Fibroblast of skin of right biceps (primary cell): ENCODE data around the gene MACROD2.
A peak's percentile ranks its signal among the peaks of the same experiment; 100 is the strongest.
"Not testable (repeated sequence)": the region's sequence is repeated elsewhere in the genome, so short reads cannot be mapped to it uniquely, and the experiment has no call there.

Source experiments
- DNase-seq: peaks from one replicate; pipeline ENCODE4 v3.0.0-alpha.2; 2013

Gene MACROD2

GRCh38 chr20:15154070-15154469 lies 1158.8 kb downstream of the MACROD2 start:
- DNase-seq, result no peak

GRCh38 chr20:15155848-15156401 lies 1160.6 kb downstream of the MACROD2 start:
- no peak for DNase-seq

DNA sequence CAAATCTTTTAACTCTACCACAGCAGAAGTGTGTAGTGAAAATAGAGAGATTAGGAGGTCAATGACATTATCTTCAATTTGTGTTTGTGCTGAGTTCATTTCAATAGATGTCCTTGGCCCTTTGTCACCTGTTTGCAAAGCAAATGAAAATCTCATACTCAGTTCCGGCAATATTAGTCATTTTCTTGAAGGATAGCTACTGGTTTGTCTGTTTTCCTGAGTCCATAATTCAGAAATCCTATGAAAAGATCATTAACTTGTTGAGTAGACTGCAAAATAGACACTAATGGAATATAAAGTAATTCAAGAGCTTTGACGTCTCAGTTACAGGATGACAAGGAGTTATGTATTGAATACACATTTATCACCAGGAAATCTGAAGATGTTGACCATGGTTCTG lies 1163.2 kb downstream of the MACROD2 start:
- DNase-seq, result no peak

DNA sequence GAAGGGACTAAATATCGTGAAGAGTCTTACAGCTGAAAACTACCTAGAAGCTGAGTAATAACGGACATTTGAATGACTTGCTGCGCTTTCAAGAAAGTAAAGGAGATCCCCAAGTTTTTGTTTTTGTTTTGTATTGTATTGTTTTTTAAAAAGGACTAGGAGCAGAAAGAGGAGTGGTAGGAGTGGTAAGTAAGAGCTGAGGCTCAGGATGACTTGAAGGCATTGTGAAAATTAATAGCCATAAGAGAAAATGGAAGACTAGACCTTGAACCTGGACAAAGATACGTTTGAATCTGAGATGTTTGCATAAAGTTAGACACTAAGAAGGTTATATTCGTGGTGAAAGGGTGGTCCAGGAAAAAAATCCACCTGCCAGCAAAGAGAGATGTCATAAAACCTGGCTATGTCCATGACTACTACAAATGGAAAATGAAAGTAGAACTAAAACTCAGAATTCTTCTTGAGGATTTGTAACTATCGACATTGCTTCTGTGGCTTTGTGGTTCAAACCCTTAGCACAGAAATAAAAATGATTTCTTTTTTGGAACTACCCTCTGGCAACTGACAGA lies 1166.8 kb downstream of the MACROD2 start:
- no peak for DNase-seq

DNA sequence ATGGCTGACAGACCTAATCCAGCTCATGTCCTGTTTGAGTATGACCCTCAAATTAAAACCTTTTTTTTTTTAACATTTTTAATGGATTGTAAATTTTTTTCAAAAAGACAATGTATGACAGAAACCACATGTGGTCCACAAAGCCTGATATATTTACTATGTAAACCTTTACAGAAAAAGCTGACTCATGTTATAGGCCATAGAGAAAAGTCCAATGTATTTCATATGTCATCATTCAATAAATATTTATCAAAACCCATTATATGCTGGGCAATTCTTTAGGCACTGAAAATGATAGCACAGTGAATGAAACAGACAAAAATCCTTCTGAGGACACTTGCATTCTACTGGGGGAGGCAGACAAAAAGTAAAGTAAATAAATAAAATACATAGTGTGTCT lies 1168.3 kb downstream of the MACROD2 start:
- DNase-seq, result peak; percentile 2

GRCh38 chr20:15164726-15165125 lies 1169.4 kb downstream of the MACROD2 start:
- no peak for DNase-seq

GRCh38 chr20:15166744-15167143 lies 1171.4 kb downstream of the MACROD2 start:
- no peak for DNase-seq

- no peak for DNase-seq
These were observed 1175.7 kb downstream of the MACROD2 start for GRCh38 chr20:15171016-15171415.

GRCh38 chr20:15176929-15177328 lies 1181.6 kb downstream of the MACROD2 start:
- no peak for DNase-seq

GRCh38 chr20:15178581-15178980 lies 1183.3 kb downstream of the MACROD2 start:
- no peak for DNase-seq

GRCh38 chr20:15179381-15179780 lies 1184.1 kb downstream of the MACROD2 start:
- DNase-seq, result no peak

GRCh38 chr20:15179781-15180180 lies 1184.5 kb downstream of the MACROD2 start:
- no peak for DNase-seq

DNA sequence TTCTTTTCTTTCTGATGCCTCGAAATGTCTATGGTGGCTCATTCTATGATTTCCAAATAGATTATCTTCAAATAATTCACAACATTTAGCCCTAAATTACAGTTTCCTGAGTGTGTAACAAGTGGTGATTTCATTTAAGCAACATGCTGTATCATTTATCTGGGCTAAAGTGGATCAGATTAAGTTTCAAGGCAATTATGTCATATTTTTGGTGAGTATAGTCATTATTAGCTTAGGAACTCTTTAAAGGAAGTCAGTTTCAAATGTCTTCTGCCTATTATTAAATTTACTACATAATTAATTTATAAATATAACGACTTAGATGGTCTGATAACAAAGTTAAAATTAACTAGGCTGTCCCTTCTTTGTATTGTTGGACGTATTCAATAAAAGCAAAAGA lies 1190.0 kb downstream of the MACROD2 start:
- no peak for DNase-seq

DNA sequence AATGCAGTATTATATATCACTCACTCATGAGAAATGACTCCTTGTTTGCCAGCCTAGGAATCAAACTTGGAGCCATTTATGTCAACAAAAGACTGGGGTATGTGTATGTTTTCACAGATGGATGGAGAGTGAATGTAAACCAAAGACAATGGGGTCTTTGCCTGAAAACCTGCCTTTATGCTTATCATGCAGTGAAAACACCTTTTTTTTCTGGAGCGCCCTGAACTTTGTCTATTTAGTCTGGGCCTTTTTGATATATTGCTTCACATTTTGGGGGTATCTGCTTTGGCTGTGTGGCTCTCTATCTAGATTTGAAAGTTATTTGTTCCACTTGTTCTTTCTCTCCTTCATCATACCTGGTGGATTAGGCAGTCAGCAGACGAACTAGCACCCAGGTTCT lies 1190.6 kb downstream of the MACROD2 start:
- DNase-seq, result no peak

GRCh38 chr20:15187612-15188011 lies 1192.3 kb downstream of the MACROD2 start:
- DNase-seq, result no peak

DNA sequence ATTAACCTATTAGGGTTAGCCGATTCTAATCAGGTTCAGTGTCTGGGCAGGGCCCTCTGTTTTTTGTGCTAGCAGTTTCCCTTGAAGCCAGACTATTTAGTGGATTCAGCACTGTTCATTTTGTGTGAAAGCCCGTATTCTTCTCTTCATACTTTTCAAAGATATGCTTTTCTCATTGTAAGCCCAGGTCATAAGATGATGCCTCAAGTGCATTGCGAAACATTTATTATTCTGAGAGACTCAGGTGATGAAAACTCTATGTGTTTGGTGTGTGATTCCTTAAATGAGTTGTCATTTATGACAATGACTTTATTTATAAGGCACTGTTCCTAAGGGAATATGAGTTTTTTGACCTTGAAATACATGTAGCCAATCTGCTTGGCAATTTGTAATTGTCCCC lies 1193.1 kb downstream of the MACROD2 start:
- no peak for DNase-seq

DNA sequence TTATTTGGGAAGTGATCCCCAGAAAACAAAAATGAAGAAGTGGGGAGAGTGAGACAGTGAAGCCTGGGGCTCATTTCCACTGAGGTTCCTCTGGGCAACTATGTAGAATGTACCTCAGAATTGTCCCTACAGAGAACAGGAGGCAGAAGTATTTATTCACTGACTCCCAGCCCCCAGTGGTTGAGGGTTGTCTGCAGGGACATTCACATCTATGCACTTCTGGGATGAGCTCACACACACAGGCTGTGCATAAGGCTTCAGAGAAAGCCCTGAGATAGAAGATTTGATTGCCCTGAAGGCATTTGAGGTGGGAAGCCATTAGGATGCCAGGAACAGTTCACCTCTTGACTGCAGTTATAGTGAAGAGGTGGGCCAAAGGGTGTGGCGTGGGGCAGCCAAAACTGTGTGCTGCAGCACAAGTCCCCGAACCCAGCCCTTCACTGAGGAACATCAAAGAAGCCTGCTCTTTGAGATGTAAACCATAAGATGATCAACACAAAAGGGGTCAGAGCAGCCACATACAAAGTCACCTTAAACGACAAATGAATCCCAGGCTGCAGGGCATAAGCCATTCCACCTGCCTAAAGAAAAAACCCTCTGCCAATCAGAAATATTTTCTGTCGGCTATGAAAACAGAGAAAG lies 1195.9 kb downstream of the MACROD2 start:
- no peak for DNase-seq

DNA sequence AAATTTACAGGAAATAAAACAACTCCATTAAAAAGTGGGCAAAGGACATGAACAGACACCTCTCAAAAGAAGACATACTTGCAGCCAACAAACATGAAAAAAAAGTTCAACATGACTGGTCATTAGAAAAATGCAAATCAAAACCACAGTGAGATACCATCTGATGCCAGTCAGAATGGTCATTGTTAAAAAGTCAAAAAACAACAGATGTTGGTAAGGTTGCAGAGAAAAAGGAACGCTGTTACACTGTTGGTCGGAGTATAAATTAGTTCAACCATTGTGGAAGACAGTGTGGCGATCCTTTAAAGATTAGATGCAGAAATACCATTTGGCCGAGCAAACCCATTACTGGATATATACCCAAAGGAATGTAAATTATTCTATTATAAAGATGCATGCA lies 1200.1 kb downstream of the MACROD2 start:
- no peak for DNase-seq

DNA sequence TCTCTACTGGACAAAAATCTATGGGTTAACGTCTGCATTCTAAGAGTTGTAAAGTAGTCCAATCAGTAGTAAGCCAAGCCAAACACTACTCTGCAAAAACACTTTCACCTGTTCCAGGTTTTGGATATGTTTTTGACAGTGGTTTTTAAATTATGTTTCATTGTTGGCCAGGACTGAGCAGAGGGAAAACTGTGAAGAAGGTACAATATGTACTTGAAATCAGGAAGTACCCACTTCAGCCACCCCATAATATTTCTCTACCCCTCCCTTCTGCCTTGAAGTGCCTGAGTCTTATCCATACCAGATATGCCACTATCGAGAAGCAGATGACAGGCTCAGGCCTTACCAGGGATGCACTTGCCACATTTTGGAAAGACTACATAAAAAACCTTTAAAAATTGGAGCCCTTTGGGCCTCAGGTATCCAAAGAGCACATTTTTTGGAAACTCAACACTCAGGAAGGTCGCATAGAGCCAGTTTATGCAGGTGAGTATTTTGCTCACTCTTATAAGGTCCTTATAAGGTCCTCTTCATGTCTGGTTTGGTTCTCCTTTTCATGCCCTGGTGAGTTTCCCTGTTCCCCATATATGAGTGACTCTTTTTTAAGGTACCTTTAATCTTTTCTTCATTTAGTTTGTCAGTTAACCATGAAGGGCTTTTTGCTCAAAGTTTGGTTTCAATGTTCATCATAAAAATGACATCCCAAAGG lies 1201.4 kb downstream of the MACROD2 start:
- no peak for DNase-seq

DNA sequence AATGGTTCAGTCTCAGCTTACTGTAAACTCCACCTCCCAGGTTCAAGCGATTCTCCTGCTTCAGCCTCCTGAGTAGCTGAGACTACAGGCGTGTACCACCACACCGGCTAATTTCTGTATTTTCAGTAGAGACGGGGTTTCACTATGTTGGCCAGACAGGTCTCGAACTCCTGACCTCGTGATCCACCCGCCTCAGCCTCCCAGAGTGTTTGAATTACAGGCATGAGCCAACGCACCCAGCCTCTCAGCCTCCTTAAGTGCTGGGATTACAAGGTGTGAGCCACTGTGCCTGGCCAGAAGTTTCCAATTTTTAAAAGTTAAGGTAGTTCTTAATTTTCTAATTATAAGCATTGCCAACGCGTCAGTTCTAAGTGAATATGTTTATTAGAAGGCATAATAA lies 1202.7 kb downstream of the MACROD2 start:
- DNase-seq, result not testable (repeated sequence)

- no peak for DNase-seq
These were observed 1204.4 kb downstream of the MACROD2 start for GRCh38 chr20:15199698-15200097.

DNA sequence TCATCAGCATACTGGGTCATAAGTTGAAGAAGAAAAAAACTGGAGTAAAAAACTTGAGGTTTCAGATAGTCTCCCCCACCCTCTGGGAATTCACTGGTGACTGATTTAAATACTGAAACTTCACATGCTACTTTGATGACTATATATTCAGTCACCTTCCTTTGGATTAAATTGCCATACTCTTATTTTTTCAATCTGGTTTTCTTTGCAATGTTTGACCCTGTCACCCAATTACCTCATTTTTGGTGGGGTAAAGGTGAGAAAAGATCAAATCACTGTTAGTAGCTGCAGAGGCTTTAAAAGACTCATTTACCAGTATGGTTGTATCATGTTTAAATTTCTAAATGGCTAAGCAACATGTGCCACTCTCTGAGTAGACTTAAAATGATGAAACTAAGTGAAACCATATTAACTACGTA lies 1204.8 kb downstream of the MACROD2 start:
- DNase-seq, result peak; percentile 73

DNA sequence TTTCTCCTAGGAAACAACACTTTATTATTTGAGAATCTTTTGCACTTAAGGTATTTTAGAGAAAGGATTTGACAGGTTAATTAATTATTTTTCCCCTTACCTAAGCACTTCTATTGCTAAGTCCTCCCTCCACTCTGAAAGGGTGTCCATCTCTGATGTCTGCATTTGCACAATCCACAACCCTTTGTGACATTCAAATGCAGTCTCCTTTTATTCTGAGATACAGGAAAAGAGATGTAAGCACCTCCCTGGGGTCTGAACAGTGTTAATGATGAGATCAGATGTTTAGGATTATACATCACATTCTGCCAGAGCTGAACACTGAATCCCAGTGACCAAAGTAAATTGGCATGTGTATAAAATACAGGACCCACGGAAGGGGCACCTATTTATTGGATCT lies 1206.3 kb downstream of the MACROD2 start:
- no peak for DNase-seq

- DNase-seq, result no peak
These were observed 1208.9 kb downstream of the MACROD2 start for GRCh38 chr20:15204234-15204633.
